HEK293 (cell line): ENCODE results near the gene CACNB2.

Source experiments
- BCL11A ChIP-seq: fragments of 450-650 bp; formaldehyde crosslinking; IDR thresholded peaks from 2 replicates; pipeline ENCODE4 v1.5.1; 2016; ENCODE audit warnings: low read depth, missing biosample characterization, missing genetic modification characterization
- ZNF473 ChIP-seq: fragments of 450-650 bp; formaldehyde crosslinking; IDR thresholded peaks from 2 replicates; pipeline ENCODE4 v1.5.1; 2017; ENCODE audit warnings: missing biosample characterization, missing genetic modification characterization
- TF ChIP-seq, protein P1 (sequence below): fragments of 450-650 bp; formaldehyde crosslinking; IDR thresholded peaks from 2 replicates; pipeline ENCODE4 v1.5.1; 2016; ENCODE audit warnings: missing biosample characterization, missing genetic modification characterization

DNA sequence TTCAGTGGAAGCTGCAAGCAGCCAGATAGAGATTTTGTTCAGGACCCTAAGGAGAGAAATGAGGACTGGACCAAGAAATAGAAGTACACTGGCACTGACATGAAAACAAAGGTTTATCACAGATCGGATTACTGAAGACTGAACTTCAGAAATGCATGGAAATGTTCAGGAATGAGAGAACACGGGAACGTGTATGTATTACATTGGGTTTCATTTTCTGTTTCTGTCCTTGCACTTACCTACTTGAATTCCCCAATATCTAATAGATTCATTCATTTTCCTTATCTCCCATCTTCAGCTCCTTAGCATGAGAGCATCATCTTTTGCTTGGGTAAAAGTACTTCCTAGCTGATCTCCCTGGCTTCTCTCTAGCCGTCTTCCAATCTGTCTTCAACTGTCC is 114.5 kb downstream of the CACNB2 start:
- TF ChIP-seq, protein P1, sequence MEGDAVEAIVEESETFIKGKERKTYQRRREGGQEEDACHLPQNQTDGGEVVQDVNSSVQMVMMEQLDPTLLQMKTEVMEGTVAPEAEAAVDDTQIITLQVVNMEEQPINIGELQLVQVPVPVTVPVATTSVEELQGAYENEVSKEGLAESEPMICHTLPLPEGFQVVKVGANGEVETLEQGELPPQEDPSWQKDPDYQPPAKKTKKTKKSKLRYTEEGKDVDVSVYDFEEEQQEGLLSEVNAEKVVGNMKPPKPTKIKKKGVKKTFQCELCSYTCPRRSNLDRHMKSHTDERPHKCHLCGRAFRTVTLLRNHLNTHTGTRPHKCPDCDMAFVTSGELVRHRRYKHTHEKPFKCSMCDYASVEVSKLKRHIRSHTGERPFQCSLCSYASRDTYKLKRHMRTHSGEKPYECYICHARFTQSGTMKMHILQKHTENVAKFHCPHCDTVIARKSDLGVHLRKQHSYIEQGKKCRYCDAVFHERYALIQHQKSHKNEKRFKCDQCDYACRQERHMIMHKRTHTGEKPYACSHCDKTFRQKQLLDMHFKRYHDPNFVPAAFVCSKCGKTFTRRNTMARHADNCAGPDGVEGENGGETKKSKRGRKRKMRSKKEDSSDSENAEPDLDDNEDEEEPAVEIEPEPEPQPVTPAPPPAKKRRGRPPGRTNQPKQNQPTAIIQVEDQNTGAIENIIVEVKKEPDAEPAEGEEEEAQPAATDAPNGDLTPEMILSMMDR (tag by site-specific recombination), result no peak
- no peak for TF ChIP-seq BCL11A
- no peak for TF ChIP-seq ZNF473 (tag by site-specific recombination)
